Small intestine (tissue), 7 donors: ENCODE measurements around the gene KIF1A. TPM values are rescaled to one million over a fixed set of nuclear protein-coding genes. Genes with fewer than 3 reads are reported as not detected.

Experiments
- DNase-seq, 2 donors: peaks; one replicate each; pipeline versions ENCODE4 v3.0.0 to v3.0.0-alpha.2; 2013
- FAIRE-seq: peaks from 2 replicates; lab custom pipeline; 2012; peaks lifted over from hg19 to GRCh38; lab: Jason Lieb, UNC
- H3K27ac ChIP-seq, 3 donors: one replicate each; pipeline ENCODE4 v1.5.1; 2013; ENCODE audit warnings: low read length in 2 of 3, mild to moderate bottlenecking in 2 of 3, control low read depth in 1 of 3, inconsistent platforms in 1 of 3, low read depth in 1 of 3, moderate library complexity in 1 of 3
- H3K27me3 ChIP-seq, 3 donors: one replicate each; pipeline ENCODE4 v1.6.1; 2013; ENCODE audit warnings: low read length in 3 of 3, inconsistent platforms in 1 of 3; ENCODE audit not compliant: control insufficient read depth in 3 of 3, insufficient read depth in 3 of 3
- H3K36me3 ChIP-seq, 3 donors: one replicate each; pipeline ENCODE4 v1.6.1; 2013; ENCODE audit warnings: low read length in 3 of 3, inconsistent platforms in 1 of 3, low read depth in 1 of 3, mild to moderate bottlenecking in 1 of 3, moderate library complexity in 1 of 3; ENCODE audit not compliant: control insufficient read depth in 3 of 3, insufficient read depth in 2 of 3
- H3K4me1 ChIP-seq, 3 donors: one replicate each; pipeline ENCODE4 v1.6.1; 2013; ENCODE audit warnings: low read length in 2 of 3, inconsistent platforms in 1 of 3, low read depth in 1 of 3, mild to moderate bottlenecking in 1 of 3, moderate library complexity in 1 of 3; ENCODE audit not compliant: control insufficient read depth in 3 of 3, insufficient read depth in 2 of 3
- H3K4me3 ChIP-seq, 3 donors: one replicate each; pipeline ENCODE4 v1.5.1; 2013; ENCODE audit warnings: low read length in 3 of 3, control low read depth in 1 of 3, inconsistent platforms in 1 of 3, low read depth in 1 of 3, mild to moderate bottlenecking in 1 of 3, moderate library complexity in 1 of 3
- H3K9me3 ChIP-seq, 2 donors: one replicate each; pipeline ENCODE4 v1.6.1; 2013; ENCODE audit warnings: low read depth in 1 of 2, low read length in 1 of 2; ENCODE audit not compliant: control insufficient read depth in 2 of 2, insufficient read depth in 1 of 2
- WGBS, 3 donors: extraction: QIAGEN DNeasy Blood & Tissue Kit; methylation state at CpG; one replicate each; pipeline ENCODE4 v1.1.7; 2013; 5-methylcytosine and 5-hydroxymethylcytosine counted together
- polyA plus RNA-seq, 4 donors: library from polyadenylated mRNA; stranded (reverse) in 3 of 4; unstranded in 1 of 4; fragments of 200-250 nt in 3 of 4; fragments of 120-200 nt in 1 of 4; gene quantifications; one replicate each; pipeline versions ENCODE4 v1.2.1 to v1.2.3, GENCODE V29; 2013
- donor health status: healthy with polysubstance abuse.
- donor health status: control.
- donor health status: control.
- donor health status: Bipolar disorder and iron deficiency.
- donor health status: healthy.

The KIF1A gene
- polyA plus RNA-seq, 4 donors: 0.27 to 7.7 (median 1.9) TPM

DNA sequence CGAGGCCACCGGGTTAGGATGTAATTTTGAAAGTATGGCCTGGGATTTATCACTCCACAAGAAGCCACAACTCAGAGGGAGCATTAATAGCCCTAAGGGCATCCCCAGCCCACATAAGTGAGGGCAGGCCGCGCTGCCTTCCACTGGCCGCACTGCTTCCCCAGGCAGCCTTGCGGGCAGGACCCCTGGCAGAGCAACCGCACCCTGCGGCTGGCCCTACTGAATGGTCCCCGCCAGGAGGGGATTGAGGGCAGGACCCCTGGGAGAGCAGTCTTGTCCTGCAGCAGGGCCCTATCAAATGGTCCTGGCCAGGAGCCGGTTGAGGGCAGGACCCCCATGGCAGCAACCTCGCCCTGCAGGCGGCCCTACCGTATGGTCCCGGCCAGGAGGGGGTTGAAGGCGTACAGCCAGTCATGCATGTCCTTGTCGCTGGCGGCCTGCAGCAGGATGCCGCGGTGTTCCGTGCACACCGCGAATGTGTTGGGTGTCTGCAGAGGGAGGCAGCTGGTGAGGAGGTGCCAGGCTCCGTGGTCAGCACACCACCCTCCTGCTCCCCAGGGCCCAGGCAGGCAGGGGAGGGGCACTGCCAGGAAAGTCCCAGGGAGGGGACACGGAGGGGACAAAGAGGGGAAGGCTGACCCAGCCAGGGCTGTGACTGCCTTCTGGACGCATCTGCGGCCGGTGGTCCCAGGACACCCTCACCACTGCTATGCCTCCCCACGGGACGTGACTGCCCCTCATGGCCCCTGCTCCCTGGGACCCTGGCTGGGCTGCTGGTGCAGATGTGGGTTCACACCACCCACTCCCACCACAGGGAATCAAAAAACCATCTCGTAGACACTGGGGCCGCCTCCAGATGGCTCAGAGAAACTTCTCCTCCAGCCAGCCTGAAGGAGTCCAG lies 102.1 kb downstream of the KIF1A start:
- no peak for DNase-seq

DNA sequence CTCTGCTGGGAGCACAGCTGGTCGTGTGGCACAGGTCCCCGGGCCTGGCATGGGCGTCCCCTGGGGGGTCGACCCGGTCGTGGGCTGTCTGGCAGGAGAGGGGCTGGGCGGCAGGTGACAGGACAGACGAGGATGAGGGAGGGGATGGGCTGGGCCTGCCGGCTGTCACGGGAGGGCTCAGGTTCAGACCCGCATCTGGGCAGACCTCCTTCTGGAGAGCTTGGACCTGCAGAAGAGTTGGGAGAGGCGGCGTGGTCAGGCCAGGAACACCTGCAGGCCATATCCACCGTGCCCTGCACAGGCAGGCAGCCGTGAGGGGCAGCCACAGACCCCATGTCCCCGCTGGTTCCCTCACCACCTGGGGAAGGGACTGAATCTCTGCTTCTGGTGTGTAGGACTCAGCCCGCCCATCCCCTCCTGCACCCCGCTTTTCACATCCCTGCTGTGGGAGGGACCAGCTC lies 102.8 kb downstream of the KIF1A start:
- no peak for FAIRE-seq
- no peak overlapping the region for H3K4me3 ChIP-seq
- DNase-seq: no peak
- H3K36me3 ChIP-seq: no peaks in the 10 kb centered on the region
- H3K9me3 ChIP-seq: no peaks in the 10 kb centered on the region
- H3K27ac ChIP-seq: no peak overlapping the region
- H3K27me3 ChIP-seq: no peaks in the 10 kb centered on the region
- H3K4me1 ChIP-seq: no peaks in the 10 kb centered on the region
- WGBS, 3 donors: 77 to 85% (median 82%) methylated on average over 16 to 18 of the region's 18 CpGs

More for the DNA sequence above, 102.1 kb downstream of the KIF1A start:
- Histone ChIP-seq H3K27me3 (no peaks in the 10 kb centered on the region), H3K4me3 (no peak overlapping the region), H3K4me1 (no peaks in the 10 kb centered on the region), H3K27ac (no peak overlapping the region), H3K9me3 (no peaks in the 10 kb centered on the region), H3K36me3 (no peaks in the 10 kb centered on the region)
- 86 to 89% (median 87%) methylated on average over 22 to 30 of the region's 31 CpGs for WGBS, 3 donors
- FAIRE-seq: no peak

DNA sequence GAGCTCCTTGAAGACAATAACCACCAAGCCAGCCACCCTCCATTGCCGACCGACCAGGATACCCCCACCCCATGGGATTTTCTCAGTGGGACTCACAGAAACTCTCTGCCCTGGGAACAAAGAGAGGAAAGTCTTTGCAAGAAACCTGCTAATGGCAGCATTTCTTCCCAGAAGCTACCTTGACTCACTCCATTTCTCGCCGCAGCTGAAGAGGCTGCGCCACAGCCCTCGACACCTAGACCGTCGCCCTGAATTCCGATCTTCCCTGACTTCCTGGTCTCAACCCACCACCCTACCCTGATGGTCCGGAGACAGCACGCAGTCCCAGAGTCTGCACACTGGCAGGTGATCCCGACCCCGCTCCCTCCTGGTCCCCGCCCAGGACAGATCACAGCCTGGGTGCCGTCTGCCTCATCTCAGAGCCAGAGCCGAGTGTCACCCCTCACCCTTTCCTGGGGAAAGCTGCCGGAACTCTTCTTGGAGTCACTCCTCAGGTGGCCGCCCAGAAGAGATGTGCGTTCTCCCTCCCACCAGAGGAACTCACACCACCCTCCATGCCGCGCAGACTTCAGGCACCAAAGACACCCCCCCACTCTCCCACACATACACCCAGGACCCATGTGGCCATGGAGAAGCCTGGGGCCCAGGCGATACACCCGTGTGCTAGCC lies 103.8 kb downstream of the KIF1A start:
- H3K27me3 ChIP-seq: no peaks in the 10 kb centered on the region
- H3K4me1 ChIP-seq: peaks cover 0 to 1% (median 0%) of the 10 kb centered on the region in 3 donors
- WGBS, 3 donors: 89 to 91% (median 89%) methylated on average over 23 of the region's 23 CpGs
- H3K9me3 ChIP-seq: no peaks in the 10 kb centered on the region
- FAIRE-seq: no peak
- DNase-seq: no peak
- no peaks in the 10 kb centered on the region for H3K36me3 ChIP-seq
- H3K4me3 ChIP-seq: no peak overlapping the region
- H3K27ac ChIP-seq: no peak overlapping the region

DNA sequence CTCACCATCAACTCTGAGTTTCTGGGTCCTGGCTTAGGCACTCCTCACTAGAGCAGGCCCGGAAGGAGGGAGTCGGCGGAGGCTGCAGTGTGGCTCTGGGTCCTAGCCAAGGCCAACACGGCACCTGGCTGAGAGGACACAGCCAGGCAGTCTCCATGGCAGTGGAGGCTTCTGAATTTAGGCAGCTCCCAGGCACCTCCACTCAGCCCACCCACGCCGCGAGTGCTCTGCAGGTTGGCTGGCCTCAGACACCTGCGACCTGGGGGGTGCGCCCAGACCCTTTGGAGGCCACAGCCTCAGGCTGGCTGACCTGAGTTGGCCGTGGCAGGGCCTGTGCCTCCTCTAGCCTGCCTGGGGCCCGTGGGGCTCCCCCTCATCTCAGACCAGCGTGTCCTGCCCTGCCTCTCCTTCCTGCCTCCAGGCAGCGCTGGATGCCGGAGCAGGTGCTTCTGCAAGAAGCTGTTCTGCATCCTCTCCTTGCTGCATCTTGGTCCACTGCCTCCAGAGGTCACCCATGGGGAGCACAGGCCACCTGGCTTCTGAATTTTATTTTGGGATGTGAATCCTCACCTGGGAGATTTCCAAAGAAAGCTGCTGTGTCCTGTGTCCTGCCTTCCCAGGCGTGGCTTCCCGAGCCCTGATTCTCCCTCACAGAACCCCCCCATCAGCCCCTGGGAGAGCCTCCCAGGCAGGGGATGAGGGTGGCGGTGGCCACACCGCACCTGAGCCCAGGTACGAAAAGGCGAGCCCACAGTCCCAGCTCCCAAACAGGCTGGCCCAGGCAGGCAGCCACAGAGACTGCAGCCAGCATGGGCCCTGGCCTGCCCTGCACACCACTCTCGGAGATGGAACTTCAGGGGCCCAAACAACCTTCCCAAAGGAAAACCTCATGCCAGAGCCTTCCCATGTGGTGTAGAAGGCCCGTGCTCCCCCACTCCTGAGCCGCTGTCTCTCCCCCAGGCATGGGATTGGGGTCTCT lies 105.0 kb downstream of the KIF1A start:
- 70 to 82% (median 74%) methylated on average over 21 to 23 of the region's 23 CpGs for WGBS, 3 donors
- peaks cover 0 to 6% (median 0%) of the 10 kb centered on the region in 3 donors for H3K4me1 ChIP-seq
- no peaks in the 10 kb centered on the region for H3K36me3 ChIP-seq
- no peak for FAIRE-seq
- no peaks in the 10 kb centered on the region for H3K27me3 ChIP-seq
- no peak for DNase-seq
- no peaks in the 10 kb centered on the region for H3K9me3 ChIP-seq
- no peak overlapping the region for H3K4me3 ChIP-seq
- H3K27ac ChIP-seq: no peak overlapping the region

DNA sequence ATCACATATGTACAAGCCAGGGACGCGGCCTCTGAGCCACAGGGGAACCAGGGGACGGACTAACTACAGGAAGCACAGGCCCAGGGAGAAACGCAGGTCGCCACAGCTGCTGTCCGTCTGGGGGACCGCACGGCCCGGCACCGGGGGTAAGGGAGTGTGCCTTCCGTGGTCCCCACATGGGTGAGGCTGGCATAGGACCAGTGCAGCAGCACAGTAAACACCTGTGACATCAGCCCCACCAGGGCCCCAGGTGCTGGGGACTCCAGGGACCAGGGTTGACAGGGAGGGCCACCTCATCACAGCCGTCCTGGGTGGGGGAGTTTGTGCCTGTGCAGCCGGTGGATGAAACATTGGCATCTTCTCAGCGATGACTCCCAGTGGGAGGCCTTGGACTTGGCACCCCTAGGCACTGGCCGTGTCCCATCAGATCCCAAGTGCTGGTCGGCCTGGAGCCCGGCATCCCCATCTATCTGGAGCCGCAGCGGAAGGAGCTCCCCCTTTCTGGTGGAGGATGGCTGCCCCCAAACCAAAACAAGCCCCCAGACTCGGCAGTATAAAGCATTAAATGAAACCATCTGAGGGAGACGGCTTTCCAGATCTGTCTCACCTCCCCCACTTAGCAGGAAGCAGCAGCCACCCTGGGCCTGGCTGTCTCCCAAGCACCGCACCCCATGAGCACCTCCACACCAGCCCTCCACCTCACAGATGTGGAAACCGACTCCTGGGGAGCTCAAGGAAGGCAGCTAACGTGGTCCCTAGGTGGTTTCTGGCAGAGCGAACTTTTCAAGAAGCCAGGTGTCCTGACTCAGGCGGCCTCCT lies 105.9 kb downstream of the KIF1A start:
- FAIRE-seq (no peak), DNase-seq (peak in 1 of 2 donors; percentile 25)
- 53 to 77% (median 61%) methylated on average over 26 of the region's 26 CpGs for WGBS, 3 donors
- no peak overlapping the region for H3K4me3 ChIP-seq
- H3K9me3 ChIP-seq: no peaks in the 10 kb centered on the region
- no peak overlapping the region for H3K27ac ChIP-seq
- peaks cover 0 to 6% (median 0%) of the 10 kb centered on the region in 3 donors for H3K4me1 ChIP-seq
- H3K27me3 ChIP-seq: no peaks in the 10 kb centered on the region
- no peaks in the 10 kb centered on the region for H3K36me3 ChIP-seq

DNA sequence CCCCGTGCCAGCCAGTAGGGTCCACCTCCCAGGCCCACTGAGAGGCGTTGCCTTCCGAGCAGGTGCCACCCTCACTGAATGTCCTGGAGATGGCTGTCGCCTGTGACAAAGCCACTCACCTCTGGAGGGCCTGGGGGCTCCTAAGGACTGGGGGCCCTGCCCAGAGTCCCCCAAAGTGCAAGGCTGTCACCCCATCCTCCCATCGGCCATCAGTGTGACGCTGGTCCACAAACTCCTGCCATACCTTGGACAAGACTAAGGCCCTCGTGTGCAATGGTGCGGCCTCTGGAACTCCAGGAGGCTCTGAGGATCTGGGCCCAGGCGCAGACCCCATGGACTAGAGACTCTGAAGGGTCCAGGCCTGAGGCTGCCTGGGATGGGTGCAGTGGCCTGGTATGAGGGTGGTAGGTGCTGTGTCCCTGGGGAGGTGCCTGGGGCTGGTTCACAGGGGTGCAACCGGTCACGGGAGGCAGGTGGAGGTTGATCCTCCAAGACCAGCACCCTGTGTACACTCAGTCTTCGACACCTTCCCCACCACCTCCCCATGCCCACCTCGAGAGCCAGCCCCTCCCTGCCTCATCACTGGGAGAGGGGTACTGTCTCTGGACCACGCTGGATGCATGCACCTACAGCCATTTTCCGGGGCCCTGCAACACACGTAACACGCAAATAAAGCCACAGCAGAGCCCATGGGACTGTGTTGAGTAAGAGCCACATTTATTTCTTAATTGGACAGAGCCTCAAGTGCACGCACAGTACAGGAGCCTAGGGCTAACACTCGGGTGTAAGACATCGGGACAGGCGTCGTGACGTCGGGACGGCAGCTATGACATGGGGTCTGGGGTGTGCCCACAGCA lies 106.7 kb downstream of the KIF1A start:
- Histone ChIP-seq H3K27ac (no peak overlapping the region), H3K36me3 (no peaks in the 10 kb centered on the region), H3K27me3 (no peaks in the 10 kb centered on the region), H3K4me3 (no peak overlapping the region), H3K9me3 (no peaks in the 10 kb centered on the region), H3K4me1 (peaks cover 0 to 6% (median 0%) of the 10 kb centered on the region in 3 donors)
- no peak for DNase-seq
- no peak for FAIRE-seq
- WGBS, 3 donors: 89 to 93% (median 90%) methylated on average over 25 of the region's 25 CpGs

DNA sequence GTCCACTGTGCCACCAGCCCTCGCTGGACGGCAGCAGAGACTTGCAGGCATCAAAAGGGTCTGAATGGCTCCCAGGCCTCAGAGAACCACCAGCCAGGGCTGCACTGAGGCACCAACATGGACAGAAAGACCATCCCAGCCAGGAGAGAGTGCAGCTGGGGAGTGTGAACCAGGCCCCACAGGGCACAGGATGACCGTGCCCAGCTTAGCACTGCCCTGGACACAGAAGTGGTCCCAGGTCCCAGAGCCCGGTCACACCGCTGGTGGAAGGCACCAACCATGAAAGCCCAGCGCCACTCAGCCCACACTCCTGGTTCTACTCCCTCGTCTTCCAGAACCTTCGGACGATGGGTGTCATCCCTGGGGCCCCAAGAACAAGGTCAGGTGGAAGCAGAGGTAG lies 107.9 kb downstream of the KIF1A start:
- FAIRE-seq: no peak
- peaks cover 0 to under 1% (median 0%) of the 10 kb centered on the region in 3 donors for H3K27me3 ChIP-seq
- H3K4me3 ChIP-seq: no peak overlapping the region
- WGBS, 3 donors: 88 to 93% (median 92%) methylated on average over 9 of the region's 9 CpGs
- no peak overlapping the region for H3K27ac ChIP-seq
- H3K4me1 ChIP-seq: peaks cover 0 to 6% (median 0%) of the 10 kb centered on the region in 3 donors
- DNase-seq: no peak
- H3K36me3 ChIP-seq: no peaks in the 10 kb centered on the region
- no peaks in the 10 kb centered on the region for H3K9me3 ChIP-seq
